KMS-11 (cell line): Measurements from ENCODE around the gene RS1.

Experiments used
- H2AFZ ChIP-seq: fragments of 200-600 bp; sonication (generic); 2 replicates; pipeline ENCODE4 v1.6.1; 2016; ENCODE audit warnings: antibody characterized with exemption, mixed run types, low read depth
- H3K27ac ChIP-seq: fragments of 200-600 bp; sonication (generic); 2 replicates; pipeline ENCODE4 v1.6.1; 2016; ENCODE audit warnings: mild to moderate bottlenecking, mixed run types
- H3K27me3 ChIP-seq: fragments of 200-600 bp; sonication (generic); 2 replicates; pipeline ENCODE4 v1.6.1; 2017; ENCODE audit warnings: mild to moderate bottlenecking, low read depth, mixed run types, moderate library complexity; ENCODE audit not compliant: insufficient read depth
- H3K36me3 ChIP-seq: fragments of 200-600 bp; sonication (generic); 2 replicates; pipeline ENCODE4 v1.6.1; 2017; ENCODE audit warnings: mild to moderate bottlenecking, mixed run types; ENCODE audit not compliant: insufficient read depth
- H3K4me1 ChIP-seq: fragments of 200-600 bp; sonication (generic); 2 replicates; pipeline ENCODE4 v1.6.1; 2016; ENCODE audit warnings: mild to moderate bottlenecking, low read depth, mixed run types; ENCODE audit not compliant: poor library complexity, severe bottlenecking
- H3K4me2 ChIP-seq: fragments of 200-600 bp; sonication (generic); 2 replicates; pipeline ENCODE4 v1.7.0; 2016; ENCODE audit warnings: mild to moderate bottlenecking, mixed run types
- H3K4me3 ChIP-seq: fragments of 200-600 bp; sonication (generic); IDR thresholded peaks from 2 replicates; pipeline ENCODE4 v1.6.1; 2017; ENCODE audit warnings: low read depth, low read length, mixed read lengths; ENCODE audit not compliant: insufficient read depth
- H3K79me2 ChIP-seq: fragments of 200-600 bp; sonication (generic); 2 replicates; pipeline ENCODE4 v1.6.1; 2016; ENCODE audit warnings: low read depth, mixed run types; ENCODE audit not compliant: insufficient read depth
- H3K9ac ChIP-seq: fragments of 200-600 bp; sonication (generic); 2 replicates; pipeline ENCODE4 v1.6.1; 2016; ENCODE audit warnings: mild to moderate bottlenecking, mixed run types
- H4K20me1 ChIP-seq: fragments of 200-600 bp; sonication (generic); 2 replicates; pipeline ENCODE4 v1.6.1; 2016; ENCODE audit warnings: mild to moderate bottlenecking, mixed run types; ENCODE audit not compliant: insufficient read depth
- TF ChIP-seq, protein P1 (sequence below): fragments of 200-600 bp; sonication (generic); conservative IDR thresholded peaks from 2 replicates; pipeline ENCODE4 v1.6.1; 2017; ENCODE audit warnings: low read depth, mild to moderate bottlenecking, antibody characterized with exemption, low read length, moderate library complexity, mixed read lengths

Gene RS1

DNA sequence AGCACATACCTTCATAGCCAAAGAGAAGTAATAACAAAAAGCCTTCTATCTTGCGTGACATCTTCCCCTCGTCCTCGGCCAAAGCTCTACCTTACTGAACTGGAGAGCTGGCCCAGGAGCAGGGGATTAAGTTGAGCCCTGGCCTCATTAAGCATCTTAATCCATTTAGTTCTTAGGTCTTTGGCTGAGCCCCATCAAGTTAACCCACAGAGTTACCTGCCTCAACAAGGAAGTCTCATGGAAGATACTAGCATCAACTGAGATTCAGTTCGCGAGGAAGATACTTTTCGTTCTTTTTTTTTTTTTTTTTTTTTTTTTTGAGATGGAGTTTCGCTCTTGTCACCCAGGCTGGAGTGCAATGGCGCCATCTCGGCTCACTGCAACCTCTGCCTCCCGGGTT is at the start of gene RS1:
TSS of gene RS1 (minus strand) at position 101 of the 400 bp plus-strand sequence. CDS start at position 61, 40 bp downstream.
- TF ChIP-seq, protein P1, sequence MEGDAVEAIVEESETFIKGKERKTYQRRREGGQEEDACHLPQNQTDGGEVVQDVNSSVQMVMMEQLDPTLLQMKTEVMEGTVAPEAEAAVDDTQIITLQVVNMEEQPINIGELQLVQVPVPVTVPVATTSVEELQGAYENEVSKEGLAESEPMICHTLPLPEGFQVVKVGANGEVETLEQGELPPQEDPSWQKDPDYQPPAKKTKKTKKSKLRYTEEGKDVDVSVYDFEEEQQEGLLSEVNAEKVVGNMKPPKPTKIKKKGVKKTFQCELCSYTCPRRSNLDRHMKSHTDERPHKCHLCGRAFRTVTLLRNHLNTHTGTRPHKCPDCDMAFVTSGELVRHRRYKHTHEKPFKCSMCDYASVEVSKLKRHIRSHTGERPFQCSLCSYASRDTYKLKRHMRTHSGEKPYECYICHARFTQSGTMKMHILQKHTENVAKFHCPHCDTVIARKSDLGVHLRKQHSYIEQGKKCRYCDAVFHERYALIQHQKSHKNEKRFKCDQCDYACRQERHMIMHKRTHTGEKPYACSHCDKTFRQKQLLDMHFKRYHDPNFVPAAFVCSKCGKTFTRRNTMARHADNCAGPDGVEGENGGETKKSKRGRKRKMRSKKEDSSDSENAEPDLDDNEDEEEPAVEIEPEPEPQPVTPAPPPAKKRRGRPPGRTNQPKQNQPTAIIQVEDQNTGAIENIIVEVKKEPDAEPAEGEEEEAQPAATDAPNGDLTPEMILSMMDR = no peak
- no peak within 1 kb of the TSS for H3K4me2 ChIP-seq
- no peak within 1 kb of the TSS for H2AFZ ChIP-seq
- no peaks in the 10 kb centered on the region for H3K27me3 ChIP-seq
- no peaks in the 10 kb centered on the region for H3K4me1 ChIP-seq
- no peaks in the 10 kb centered on the region for H3K79me2 ChIP-seq
- H3K27ac ChIP-seq = no peak within 1 kb of the TSS
- no peaks in the 10 kb centered on the region for H4K20me1 ChIP-seq
- H3K36me3 ChIP-seq = no peaks in the 10 kb centered on the region
- no peak within 1 kb of the TSS for H3K4me3 ChIP-seq
- no peak within 1 kb of the TSS for H3K9ac ChIP-seq

DNA sequence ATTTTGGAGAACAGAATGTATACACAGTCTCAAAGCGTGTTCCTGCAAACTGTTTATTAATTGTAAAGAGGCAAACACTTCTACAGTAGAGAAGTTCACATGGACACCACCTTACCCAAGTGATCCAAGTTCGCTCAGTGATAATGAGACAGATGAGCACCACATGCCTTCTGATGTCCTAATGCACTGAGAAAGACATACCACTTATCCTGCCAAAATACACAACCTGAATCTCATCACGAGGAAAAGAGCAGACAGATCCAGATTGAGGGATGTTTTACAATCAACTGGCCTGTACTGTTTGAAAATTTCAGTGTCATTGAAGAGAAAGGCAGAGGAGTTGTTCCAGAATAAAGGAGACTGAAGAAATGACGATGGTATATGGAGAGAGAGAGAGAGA is 47.9 kb upstream of the RS1 start:
- Histone ChIP-seq H3K79me2 (no peaks in the 10 kb centered on the region), H3K4me1 (no peaks in the 10 kb centered on the region), H3K4me3 (no peak overlapping the region), H4K20me1 (no peaks in the 10 kb centered on the region), H3K9ac (no peak overlapping the region), H3K36me3 (no peaks in the 10 kb centered on the region), H2AFZ (no peak overlapping the region), H3K27ac (no peak overlapping the region), H3K27me3 (no peaks in the 10 kb centered on the region), H3K4me2 (no peak overlapping the region)
- TF ChIP-seq, protein P1 = no peak

DNA sequence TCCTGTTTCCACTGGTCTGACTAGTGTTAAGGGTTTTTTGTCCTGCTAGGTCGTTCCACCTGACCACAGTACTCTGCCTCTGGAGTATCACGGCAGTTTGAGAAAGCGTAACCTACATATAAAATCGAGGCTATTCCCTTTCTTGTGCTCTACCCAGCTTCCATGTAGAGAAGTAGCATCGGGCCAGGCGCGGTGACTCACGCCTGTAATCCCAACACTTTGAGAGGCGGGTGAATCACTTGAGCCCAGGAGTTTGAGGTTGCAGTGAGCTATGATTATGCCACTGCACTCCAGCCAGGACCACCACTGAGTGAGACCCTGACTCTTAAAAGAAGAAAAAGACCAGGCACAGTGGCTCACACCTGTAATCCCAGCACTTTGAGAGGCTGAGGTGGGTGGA is 43.0 kb upstream of the RS1 start:
- Histone ChIP-seq H3K4me1 (no peaks in the 10 kb centered on the region), H3K27me3 (no peaks in the 10 kb centered on the region), H3K27ac (no peak overlapping the region), H3K9ac (no peak overlapping the region), H3K79me2 (no peaks in the 10 kb centered on the region), H3K4me3 (no peak overlapping the region), H3K36me3 (no peaks in the 10 kb centered on the region), H4K20me1 (no peaks in the 10 kb centered on the region), H3K4me2 (no peak overlapping the region), H2AFZ (no peak overlapping the region)
- TF ChIP-seq, protein P1 = no peak

- Histone ChIP-seq H3K4me1 (no peaks in the 10 kb centered on the region), H3K79me2 (no peaks in the 10 kb centered on the region), H3K27ac (no peak overlapping the region), H3K27me3 (no peaks in the 10 kb centered on the region), H3K4me2 (no peak overlapping the region), H3K9ac (no peak overlapping the region), H2AFZ (no peak overlapping the region), H4K20me1 (no peaks in the 10 kb centered on the region), H3K4me3 (no peak overlapping the region), H3K36me3 (no peaks in the 10 kb centered on the region)
- TF ChIP-seq, protein P1 = no peak
Observed at GRCh38 chrX:18709833-18710232, 37.9 kb upstream of the RS1 start.
